GM10266 (cell line): ENCODE results near the gene CALML5.

Experiments
- DNase-seq: peaks from one replicate; pipeline ENCODE4 v3.0.0; 2012; ENCODE audit errors: extremely low spot score
- CTCF ChIP-seq: IDR thresholded peaks from 2 replicates; pipeline ENCODE4 v1.5.1; 2012; ENCODE audit warnings: mild to moderate bottlenecking, low read depth; ENCODE audit not compliant: control insufficient read depth, insufficient read depth; ENCODE audit errors: missing control alignments

CALML5 gene

GRCh38 chr10:5499493-5500140 is at the start of gene CALML5:
TSS of gene CALML5 (minus strand) at chr10:5499570. CDS start at chr10:5499438, 132 bp downstream.
- no peak for TF ChIP-seq CTCF
- no peak for DNase-seq

- TF ChIP-seq CTCF: no peak
Measured at GRCh38 chr10:5547931-5548660, 48.7 kb upstream of the CALML5 start.

GRCh38 chr10:5547681-5547930 is 48.2 kb upstream of the CALML5 start:
- DNase-seq: no peak
- TF ChIP-seq CTCF: no peak

More at GRCh38 chr10:5547931-5548660, 48.7 kb upstream of the CALML5 start:
- DNase-seq: no peak

- no peak for DNase-seq
Measured at GRCh38 chr10:5546891-5547680, 47.7 kb upstream of the CALML5 start.

GRCh38 chr10:5545778-5546710 is 46.7 kb upstream of the CALML5 start:
- DNase-seq: no peak
- no peak for TF ChIP-seq CTCF

More at GRCh38 chr10:5546891-5547680, 47.7 kb upstream of the CALML5 start:
- TF ChIP-seq CTCF: no peak

- no peak for DNase-seq
- no peak for TF ChIP-seq CTCF
Measured at GRCh38 chr10:5545426-5545777, 46.0 kb upstream of the CALML5 start.
